ENCODE results near the gene KCNS1.

- no peak for TF ChIP-seq CTCF (IDR thresholded peaks at IDR 0.05; ENCODE audit: insufficient read depth, low read length)
- no peak for TF ChIP-seq REST (IDR thresholded peaks at IDR 0.05; ENCODE audit: insufficient replicate concordance, low read depth)
- no peak for TF ChIP-seq GABPA (IDR thresholded peaks at IDR 0.05; ENCODE audit: low read depth)
- TF ChIP-seq POLR2AphosphoS5 (IDR thresholded peaks at IDR 0.05; ENCODE audit: low read depth) = no peak
Observed at GRCh38 chr20:45082468-45082867, 18.5 kb downstream of the KCNS1 start.
